ENCODE results near the gene ENOSF1.

ENOSF1 gene

DNA sequence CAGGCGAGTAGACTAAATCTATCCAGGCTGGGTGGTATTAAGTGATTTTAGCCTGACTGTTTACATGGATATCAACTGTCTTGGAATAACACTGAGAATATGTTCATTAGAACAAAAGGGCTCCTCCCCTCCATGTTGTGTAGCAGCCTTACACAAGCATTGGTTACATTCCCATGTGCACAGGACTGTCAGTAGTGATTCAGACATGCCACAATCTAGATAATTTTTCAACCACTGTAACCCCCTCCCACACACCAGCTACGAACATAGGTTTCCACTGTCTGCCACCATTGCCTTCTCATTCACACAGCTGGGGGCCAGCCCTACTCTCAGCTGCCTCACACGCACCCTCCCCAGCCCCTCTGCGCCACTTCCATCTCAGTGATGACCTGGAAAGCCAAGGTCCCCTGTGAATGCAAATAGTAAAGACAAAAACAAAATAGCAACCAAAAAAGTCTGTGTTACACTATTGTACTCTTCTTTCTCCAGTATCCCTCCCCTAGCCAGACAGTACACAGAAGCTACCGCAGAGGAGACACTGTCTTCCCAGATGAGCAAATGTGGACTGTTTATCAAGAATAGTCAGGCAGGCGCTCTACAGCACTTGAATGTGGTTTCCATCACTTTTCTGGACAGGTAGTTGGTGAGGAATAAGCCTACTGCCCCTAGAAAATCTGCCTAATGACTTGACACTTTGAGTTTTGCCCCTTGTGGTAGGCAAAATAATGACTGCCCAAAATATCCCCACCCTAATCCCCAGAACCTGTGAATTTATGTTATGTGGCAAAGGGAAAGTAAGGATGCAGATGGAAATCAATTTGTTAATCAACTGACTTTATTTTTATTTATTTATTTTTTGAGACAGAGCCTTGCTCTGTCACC lies 82.9 kb downstream of the ENOSF1 start:
- DNase-seq = no peak

- no peak for DNase-seq
Observed at GRCh38 chr18:627231-627630, 85.2 kb downstream of the ENOSF1 start.

- peak; percentile 9 for DNase-seq
Observed at GRCh38 chr18:623761-624620, 88.4 kb downstream of the ENOSF1 start.

GRCh38 chr18:622289-622688 lies 90.1 kb downstream of the ENOSF1 start:
- no peak for DNase-seq

- no peak for DNase-seq
Observed at GRCh38 chr18:621291-622043, 91.0 kb downstream of the ENOSF1 start.

Measured in NCI-H748 treated with DMSO at 0.1 percent for 48 hours (cell line).